WTC11 (cell line): ENCODE measurements around the gene TCF7L1. TPM values are rescaled to one million over a fixed set of nuclear protein-coding genes. Genes with fewer than 3 reads are reported as not detected.

Experiments used
- ATAC-seq: fragments of 200-7000 bp; cut with Tn5 transposase; 2 replicates; pipeline ENCODE4 v1.10.0; 2021; ENCODE audit warnings: mild to moderate bottlenecking, moderate library complexity
- CTCF ChIA-PET: fragments of 300-600 bp; sonication (Branson Sonifier 250); formaldehyde crosslinking; loops from one replicate; lab custom pipeline; 2021; ENCODE audit warnings: antibody characterized with exemption; lab: Charles Lee
- POLR2A ChIA-PET: fragments of 350-600 bp; sonication (Branson Sonifier 250); formaldehyde crosslinking; loops from one replicate; lab custom pipeline; 2021; ENCODE audit warnings: antibody characterized with exemption; lab: Charles Lee
- DNase-seq: peaks from one replicate; pipeline ENCODE4 v3.0.0; 2021; ENCODE audit warnings: low spot score
- H3K27ac Mint-ChIP-seq: 2 replicates; pipeline ENCODE4 v1.8.0; 2021; ENCODE audit warnings: mixed read lengths
- H3K27me3 Mint-ChIP-seq: 2 replicates; pipeline ENCODE4 v1.8.0; 2021; ENCODE audit warnings: low read depth, mild to moderate bottlenecking, moderate library complexity, mixed read lengths
- H3K36me3 Mint-ChIP-seq: 2 replicates; pipeline ENCODE4 v1.8.0; 2021; ENCODE audit warnings: mixed read lengths
- H3K4me1 Mint-ChIP-seq: 2 replicates; pipeline ENCODE4 v1.8.0; 2022; ENCODE audit warnings: mixed read lengths
- H3K4me3 Mint-ChIP-seq: 2 replicates; pipeline ENCODE4 v1.8.0; 2021; ENCODE audit warnings: mild to moderate bottlenecking, moderate library complexity, mixed read lengths
- H3K9me3 Mint-ChIP-seq: 2 replicates; pipeline ENCODE4 v1.8.0; 2021; ENCODE audit warnings: mixed read lengths
- CBFB ChIP-seq: sonication (generic); formaldehyde crosslinking; IDR thresholded peaks from 2 replicates; pipeline ENCODE4 v1.8.1; 2022; ENCODE audit warnings: mild to moderate bottlenecking, low read depth, missing genetic modification reagents
- CREB1 ChIP-seq: sonication (generic); formaldehyde crosslinking; IDR thresholded peaks from 2 replicates; pipeline ENCODE4 v1.8.0; 2023; ENCODE audit warnings: mild to moderate bottlenecking, missing genetic modification reagents
- EMX1 ChIP-seq: fragments of 250-450 bp; sonication (Bioruptor Pico); IDR thresholded peaks from 2 replicates; pipeline ENCODE4 v1.8.0; 2021; ENCODE audit warnings: mild to moderate bottlenecking
- ESRRA ChIP-seq: sonication (generic); formaldehyde crosslinking; IDR thresholded peaks from 2 replicates; pipeline ENCODE4 v1.8.1; 2022; ENCODE audit warnings: mild to moderate bottlenecking, missing genetic modification reagents, borderline replicate concordance
- FOXP1 ChIP-seq: sonication (generic); formaldehyde crosslinking; IDR thresholded peaks from 2 replicates; pipeline ENCODE4 v1.8.0; 2022; ENCODE audit warnings: missing genetic modification reagents, mild to moderate bottlenecking, moderate library complexity, borderline replicate concordance
- GTF2I ChIP-seq: fragments of 250-450 bp; sonication (Bioruptor Pico); conservative IDR thresholded peaks from 2 replicates; pipeline ENCODE4 v1.4.0; 2021; ENCODE audit warnings: mild to moderate bottlenecking
- HMGA2 ChIP-seq: fragments of 250-450 bp; sonication (Bioruptor Pico); IDR thresholded peaks from 2 replicates; pipeline ENCODE4 v1.4.0; 2021; ENCODE audit warnings: mild to moderate bottlenecking, moderate library complexity
- JUN ChIP-seq: sonication (generic); formaldehyde crosslinking; IDR thresholded peaks from 2 replicates; pipeline ENCODE4 v1.8.0; 2023; ENCODE audit warnings: mild to moderate bottlenecking, missing genetic modification reagents
- KAT7 ChIP-seq: sonication (generic); formaldehyde crosslinking; IDR thresholded peaks from 2 replicates; pipeline ENCODE4 v1.8.1; 2023; ENCODE audit warnings: missing genetic modification reagents, mild to moderate bottlenecking, borderline replicate concordance
- MXD4 ChIP-seq: fragments of 250-450 bp; sonication (Bioruptor Pico); IDR thresholded peaks from 2 replicates; pipeline ENCODE4 v1.8.0; 2021; ENCODE audit warnings: mild to moderate bottlenecking, moderate library complexity, borderline replicate concordance
- NR1H2 ChIP-seq: sonication (generic); formaldehyde crosslinking; IDR thresholded peaks from 2 replicates; pipeline ENCODE4 v1.9.0; 2021; ENCODE audit warnings: mild to moderate bottlenecking, moderate library complexity, missing genetic modification reagents
- OVOL2 ChIP-seq: fragments of 250-450 bp; sonication (Bioruptor Pico); IDR thresholded peaks from 2 replicates; pipeline ENCODE4 v1.9.0; 2021; ENCODE audit warnings: mild to moderate bottlenecking, borderline replicate concordance
- PRRX2 ChIP-seq: fragments of 250-450 bp; sonication (Bioruptor Pico); IDR thresholded peaks from 2 replicates; pipeline ENCODE4 v1.8.0; 2021; ENCODE audit warnings: mild to moderate bottlenecking
- SMAD3 ChIP-seq: sonication (generic); formaldehyde crosslinking; IDR thresholded peaks from 2 replicates; pipeline ENCODE4 v1.8.0; 2022; ENCODE audit warnings: missing genetic modification reagents, mild to moderate bottlenecking, borderline replicate concordance
- TP53 ChIP-seq: sonication (generic); formaldehyde crosslinking; IDR thresholded peaks from 2 replicates; pipeline ENCODE4 v1.8.1; 2023; ENCODE audit warnings: mild to moderate bottlenecking, missing genetic modification reagents
- ZNF121 ChIP-seq: sonication (generic); formaldehyde crosslinking; IDR thresholded peaks from 2 replicates; pipeline ENCODE4 v1.8.0; 2023; ENCODE audit warnings: missing genetic modification reagents
- ZNF138 ChIP-seq: sonication (generic); formaldehyde crosslinking; conservative IDR thresholded peaks from 2 replicates; pipeline ENCODE4 v1.8.1; 2022; ENCODE audit warnings: mild to moderate bottlenecking, moderate library complexity, missing genetic modification reagents
- ZNF263 ChIP-seq: sonication (generic); formaldehyde crosslinking; IDR thresholded peaks from 2 replicates; pipeline ENCODE4 v1.8.1; 2022; ENCODE audit warnings: low read depth, mild to moderate bottlenecking, moderate library complexity, missing genetic modification reagents
- ZNF423 ChIP-seq: fragments of 250-450 bp; sonication (Bioruptor Pico); IDR thresholded peaks from 2 replicates; pipeline ENCODE4 v2.1.2; 2022; ENCODE audit warnings: mild to moderate bottlenecking, moderate library complexity
- ZNF671 ChIP-seq: fragments of 250-450 bp; sonication (Bioruptor Pico); IDR thresholded peaks from 2 replicates; pipeline ENCODE4 v1.8.0; 2021; ENCODE audit warnings: mild to moderate bottlenecking
- total RNA-seq: library from RNA; stranded (reverse); gene quantifications from 3 replicates; pipeline ENCODE4 v1.2.3, GENCODE V29; 2021
- TF ChIP-seq, protein P1 (sequence below): sonication (generic); formaldehyde crosslinking; IDR thresholded peaks from 2 replicates; pipeline ENCODE4 v1.8.1; 2023; ENCODE audit warnings: mild to moderate bottlenecking, moderate library complexity, missing genetic modification reagents
- TF ChIP-seq, protein P2 (sequence below): sonication (generic); formaldehyde crosslinking; IDR thresholded peaks from 2 replicates; pipeline ENCODE4 v1.8.0; 2022; ENCODE audit warnings: mild to moderate bottlenecking, missing genetic modification reagents
- TF ChIP-seq, protein P3 (sequence below): sonication (generic); formaldehyde crosslinking; IDR thresholded peaks from 2 replicates; pipeline ENCODE4 v1.8.1; 2023; ENCODE audit warnings: mild to moderate bottlenecking, missing genetic modification reagents
- TF ChIP-seq, protein P4 (sequence below): fragments of 200-600 bp; IDR thresholded peaks from 2 replicates; pipeline ENCODE4 v1.8.0; 2022; ENCODE audit warnings: antibody characterized with exemption
- TF ChIP-seq, protein P5 (sequence below): sonication (generic); formaldehyde crosslinking; IDR thresholded peaks from 2 replicates; pipeline ENCODE4 v1.8.0; 2023; ENCODE audit warnings: missing genetic modification reagents
- TF ChIP-seq, protein P6 (sequence below): sonication (generic); formaldehyde crosslinking; IDR thresholded peaks from 2 replicates; pipeline ENCODE4 v1.8.1; 2022; ENCODE audit warnings: low read depth, missing genetic modification reagents, borderline replicate concordance

Gene TCF7L1
- total RNA-seq, 1 experiment from 2014 or later = 104 TPM

DNA sequence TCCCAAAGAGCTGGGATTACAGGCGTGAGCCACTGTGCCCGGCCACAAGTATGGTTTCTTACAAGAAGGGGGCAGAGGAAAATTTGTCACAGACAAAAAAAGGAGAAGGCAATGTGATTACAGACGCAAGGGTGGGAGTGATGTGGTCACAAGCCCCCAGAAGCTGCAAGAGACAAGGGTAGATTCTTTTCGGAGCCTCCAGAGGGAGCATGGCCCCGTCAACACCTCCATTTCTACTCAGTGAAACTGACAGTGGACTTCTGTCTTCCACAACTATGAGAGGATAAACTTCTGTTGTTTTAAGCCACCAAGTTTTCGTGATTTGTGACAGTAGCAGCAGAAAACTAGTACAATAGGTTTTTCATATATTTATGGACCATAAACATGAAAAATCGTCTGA lies 2.1 kb upstream of the TCF7L1 start:
- no peak for TF ChIP-seq FOXP1
- TF ChIP-seq, protein P1, sequence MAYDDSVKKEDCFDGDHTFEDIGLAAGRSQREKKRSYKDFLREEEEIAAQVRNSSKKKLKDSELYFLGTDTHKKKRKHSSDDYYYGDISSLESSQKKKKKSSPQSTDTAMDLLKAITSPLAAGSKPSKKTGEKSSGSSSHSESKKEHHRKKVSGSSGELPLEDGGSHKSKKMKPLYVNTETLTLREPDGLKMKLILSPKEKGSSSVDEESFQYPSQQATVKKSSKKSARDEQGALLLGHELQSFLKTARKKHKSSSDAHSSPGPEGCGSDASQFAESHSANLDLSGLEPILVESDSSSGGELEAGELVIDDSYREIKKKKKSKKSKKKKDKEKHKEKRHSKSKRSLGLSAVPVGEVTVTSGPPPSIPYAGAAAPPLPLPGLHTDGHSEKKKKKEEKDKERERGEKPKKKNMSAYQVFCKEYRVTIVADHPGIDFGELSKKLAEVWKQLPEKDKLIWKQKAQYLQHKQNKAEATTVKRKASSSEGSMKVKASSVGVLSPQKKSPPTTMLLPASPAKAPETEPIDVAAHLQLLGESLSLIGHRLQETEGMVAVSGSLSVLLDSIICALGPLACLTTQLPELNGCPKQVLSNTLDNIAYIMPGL = no peak
- no peak for TF ChIP-seq TP53 (CRISPR knock-in tag)
- TF ChIP-seq CBFB (CRISPR knock-in tag) = no peak
- no peak for TF ChIP-seq CREB1 (CRISPR knock-in tag)
- TF ChIP-seq MXD4 (CRISPR knock-in tag) = no peak
- no peak for TF ChIP-seq NR1H2 (CRISPR knock-in tag)
- no peak for TF ChIP-seq ZNF263
- no peak for TF ChIP-seq HMGA2 (CRISPR knock-in tag)
- no peak for TF ChIP-seq GTF2I
- no peak for TF ChIP-seq ZNF138
- TF ChIP-seq, protein P2, sequence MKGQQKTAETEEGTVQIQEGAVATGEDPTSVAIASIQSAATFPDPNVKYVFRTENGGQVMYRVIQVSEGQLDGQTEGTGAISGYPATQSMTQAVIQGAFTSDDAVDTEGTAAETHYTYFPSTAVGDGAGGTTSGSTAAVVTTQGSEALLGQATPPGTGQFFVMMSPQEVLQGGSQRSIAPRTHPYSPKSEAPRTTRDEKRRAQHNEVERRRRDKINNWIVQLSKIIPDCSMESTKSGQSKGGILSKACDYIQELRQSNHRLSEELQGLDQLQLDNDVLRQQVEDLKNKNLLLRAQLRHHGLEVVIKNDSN (CRISPR knock-in tag) = no peak
- no peak for TF ChIP-seq KAT7 (CRISPR knock-in tag)
- no peak for TF ChIP-seq EMX1 (CRISPR knock-in tag)
- TF ChIP-seq OVOL2 (CRISPR knock-in tag) = no peak
- TF ChIP-seq, protein P3, sequence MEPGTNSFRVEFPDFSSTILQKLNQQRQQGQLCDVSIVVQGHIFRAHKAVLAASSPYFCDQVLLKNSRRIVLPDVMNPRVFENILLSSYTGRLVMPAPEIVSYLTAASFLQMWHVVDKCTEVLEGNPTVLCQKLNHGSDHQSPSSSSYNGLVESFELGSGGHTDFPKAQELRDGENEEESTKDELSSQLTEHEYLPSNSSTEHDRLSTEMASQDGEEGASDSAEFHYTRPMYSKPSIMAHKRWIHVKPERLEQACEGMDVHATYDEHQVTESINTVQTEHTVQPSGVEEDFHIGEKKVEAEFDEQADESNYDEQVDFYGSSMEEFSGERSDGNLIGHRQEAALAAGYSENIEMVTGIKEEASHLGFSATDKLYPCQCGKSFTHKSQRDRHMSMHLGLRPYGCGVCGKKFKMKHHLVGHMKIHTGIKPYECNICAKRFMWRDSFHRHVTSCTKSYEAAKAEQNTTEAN = no peak
- DNase-seq (peak; percentile 46), ATAC-seq (no peak)
- ChIA-PET CTCF (interaction anchor here (0.6 to 3.9 kb wide), 14 partner anchors 12 to 169 kb away, joined by 3 to 46 read pairs (median 8); no protein-coding TSS in a partner anchor), POLR2A (no interaction called here)
- H3K9me3 Mint-ChIP-seq = no peaks in the 10 kb centered on the region
- no peak overlapping the region for H3K27ac Mint-ChIP-seq
- no peak overlapping the region for H3K4me3 Mint-ChIP-seq
- H3K27me3 Mint-ChIP-seq = peaks cover 9% of the 10 kb centered on the region
- peaks cover 16% of the 10 kb centered on the region for H3K4me1 Mint-ChIP-seq
- no peaks in the 10 kb centered on the region for H3K36me3 Mint-ChIP-seq

DNA sequence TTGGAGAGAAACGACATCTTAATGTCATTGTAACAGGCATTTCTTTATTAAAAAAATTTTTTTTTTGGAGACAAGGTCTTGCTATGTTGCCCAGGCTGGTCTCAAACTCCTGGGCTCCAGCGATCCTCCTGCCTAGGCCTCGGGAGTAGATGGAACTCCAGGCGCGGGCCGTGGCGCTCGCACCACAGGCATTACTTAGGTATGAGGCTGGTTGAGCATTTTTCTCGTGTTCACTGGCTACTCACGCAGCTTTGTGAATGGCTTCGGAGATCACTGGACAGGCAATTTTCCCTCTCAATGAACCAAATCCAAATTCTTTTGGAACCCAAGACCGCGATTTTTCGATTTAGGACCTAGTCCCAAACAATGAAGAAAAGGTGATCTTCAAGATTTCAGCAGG lies 795 bp upstream of the TCF7L1 start:
- peak overlapping the region; percentile 65 for H3K27ac Mint-ChIP-seq
- H3K36me3 Mint-ChIP-seq = peaks cover 8% of the 10 kb centered on the region; the same call in 1 of the 2 replicates
- H3K27me3 Mint-ChIP-seq = peaks cover 6% of the 10 kb centered on the region
- POLR2A ChIA-PET = interaction anchor here (0.6 to 1.2 kb wide), 4 partner anchors 30 to 165 kb away, joined by 3 to 8 read pairs (median 4); no protein-coding TSS in a partner anchor
- H3K4me3 Mint-ChIP-seq = peak overlapping the region; percentile 79
- DNase-seq (peak; percentile 32), ATAC-seq (no peak)
- CTCF ChIA-PET = interaction anchor here (0.6 to 3.9 kb wide), 30 partner anchors 11 to 206 kb away, joined by 3 to 46 read pairs (median 6); no protein-coding TSS in a partner anchor
- H3K4me1 Mint-ChIP-seq = peaks cover 29% of the 10 kb centered on the region
- H3K9me3 Mint-ChIP-seq = no peaks in the 10 kb centered on the region
- TF ChIP-seq, protein P4, sequence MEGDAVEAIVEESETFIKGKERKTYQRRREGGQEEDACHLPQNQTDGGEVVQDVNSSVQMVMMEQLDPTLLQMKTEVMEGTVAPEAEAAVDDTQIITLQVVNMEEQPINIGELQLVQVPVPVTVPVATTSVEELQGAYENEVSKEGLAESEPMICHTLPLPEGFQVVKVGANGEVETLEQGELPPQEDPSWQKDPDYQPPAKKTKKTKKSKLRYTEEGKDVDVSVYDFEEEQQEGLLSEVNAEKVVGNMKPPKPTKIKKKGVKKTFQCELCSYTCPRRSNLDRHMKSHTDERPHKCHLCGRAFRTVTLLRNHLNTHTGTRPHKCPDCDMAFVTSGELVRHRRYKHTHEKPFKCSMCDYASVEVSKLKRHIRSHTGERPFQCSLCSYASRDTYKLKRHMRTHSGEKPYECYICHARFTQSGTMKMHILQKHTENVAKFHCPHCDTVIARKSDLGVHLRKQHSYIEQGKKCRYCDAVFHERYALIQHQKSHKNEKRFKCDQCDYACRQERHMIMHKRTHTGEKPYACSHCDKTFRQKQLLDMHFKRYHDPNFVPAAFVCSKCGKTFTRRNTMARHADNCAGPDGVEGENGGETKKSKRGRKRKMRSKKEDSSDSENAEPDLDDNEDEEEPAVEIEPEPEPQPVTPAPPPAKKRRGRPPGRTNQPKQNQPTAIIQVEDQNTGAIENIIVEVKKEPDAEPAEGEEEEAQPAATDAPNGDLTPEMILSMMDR = no peak
- TF ChIP-seq ZNF121 = peak; percentile 91

DNA sequence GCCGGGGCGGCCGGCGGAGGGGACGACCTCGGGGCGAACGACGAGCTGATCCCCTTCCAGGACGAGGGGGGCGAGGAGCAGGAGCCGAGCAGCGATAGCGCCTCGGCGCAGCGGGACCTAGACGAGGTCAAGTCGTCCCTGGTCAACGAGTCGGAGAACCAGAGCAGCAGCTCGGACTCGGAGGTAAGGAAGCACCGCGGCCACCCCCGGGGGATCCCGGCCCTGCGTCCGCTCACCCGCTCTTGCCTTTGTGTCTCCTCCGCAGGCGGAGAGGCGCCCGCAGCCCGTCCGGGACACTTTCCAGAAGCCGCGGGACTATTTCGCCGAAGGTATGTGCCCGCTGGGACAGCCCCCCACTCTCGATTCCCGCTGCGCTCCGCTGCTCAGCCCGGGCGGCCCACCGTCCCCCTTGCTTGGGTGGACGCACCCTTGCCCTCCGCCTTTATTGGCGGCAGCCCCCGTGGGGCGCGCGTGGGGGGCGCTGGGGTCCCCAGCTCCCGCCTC lies 611 bp downstream of the TCF7L1 start:
- Mint-ChIP-seq H3K27ac (no peak overlapping the region), H3K4me3 (peak overlapping the region; percentile 83), H3K36me3 (peaks cover 20% of the 10 kb centered on the region), H3K4me1 (peaks cover 42% of the 10 kb centered on the region), H3K9me3 (no peaks in the 10 kb centered on the region), H3K27me3 (no peaks in the 10 kb centered on the region; the same call in 1 of the 2 replicates)
- DNase-seq (peak; percentile 37), ATAC-seq (no peak)
- CTCF ChIA-PET = interaction anchor here (0.6 to 3.9 kb wide), 24 partner anchors 9 to 222 kb away, joined by 3 to 46 read pairs (median 6); no protein-coding TSS in a partner anchor
- POLR2A ChIA-PET = interaction anchor here (0.9 to 1.2 kb wide), 3 partner anchors 80 to 122 kb away, joined by 3 to 4 read pairs (median 4); no protein-coding TSS in a partner anchor
- peak; percentile 22; the same call in 1 of the 2 replicates for TF ChIP-seq ZNF423
- TF ChIP-seq, protein P5, sequence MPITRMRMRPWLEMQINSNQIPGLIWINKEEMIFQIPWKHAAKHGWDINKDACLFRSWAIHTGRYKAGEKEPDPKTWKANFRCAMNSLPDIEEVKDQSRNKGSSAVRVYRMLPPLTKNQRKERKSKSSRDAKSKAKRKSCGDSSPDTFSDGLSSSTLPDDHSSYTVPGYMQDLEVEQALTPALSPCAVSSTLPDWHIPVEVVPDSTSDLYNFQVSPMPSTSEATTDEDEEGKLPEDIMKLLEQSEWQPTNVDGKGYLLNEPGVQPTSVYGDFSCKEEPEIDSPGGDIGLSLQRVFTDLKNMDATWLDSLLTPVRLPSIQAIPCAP (CRISPR knock-in tag) = no peak
- TF ChIP-seq KAT7 (CRISPR knock-in tag) = peak; percentile 85; the same call in 1 of the 2 replicates
- 0 out of 2 replicates have a peak, but pooled peaks have one; percentile 15 for TF ChIP-seq PRRX2 (CRISPR knock-in tag)
- TF ChIP-seq HMGA2 (CRISPR knock-in tag) = no peak
- TF ChIP-seq, protein P6, sequence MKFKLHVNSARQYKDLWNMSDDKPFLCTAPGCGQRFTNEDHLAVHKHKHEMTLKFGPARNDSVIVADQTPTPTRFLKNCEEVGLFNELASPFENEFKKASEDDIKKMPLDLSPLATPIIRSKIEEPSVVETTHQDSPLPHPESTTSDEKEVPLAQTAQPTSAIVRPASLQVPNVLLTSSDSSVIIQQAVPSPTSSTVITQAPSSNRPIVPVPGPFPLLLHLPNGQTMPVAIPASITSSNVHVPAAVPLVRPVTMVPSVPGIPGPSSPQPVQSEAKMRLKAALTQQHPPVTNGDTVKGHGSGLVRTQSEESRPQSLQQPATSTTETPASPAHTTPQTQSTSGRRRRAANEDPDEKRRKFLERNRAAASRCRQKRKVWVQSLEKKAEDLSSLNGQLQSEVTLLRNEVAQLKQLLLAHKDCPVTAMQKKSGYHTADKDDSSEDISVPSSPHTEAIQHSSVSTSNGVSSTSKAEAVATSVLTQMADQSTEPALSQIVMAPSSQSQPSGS (CRISPR knock-in tag) = no peak
- no peak; the same call in 1 of the 2 replicates for TF ChIP-seq JUN (CRISPR knock-in tag)
- no peak for TF ChIP-seq OVOL2 (CRISPR knock-in tag)
- no peak for TF ChIP-seq SMAD3 (CRISPR knock-in tag)
- TF ChIP-seq ESRRA = peak; percentile 56; the same call in 1 of the 2 replicates
- TF ChIP-seq ZNF671 = no peak
